Measurements from ENCODE around the gene IGSF8. TPM values are rescaled to one million over a fixed set of nuclear protein-coding genes. Genes with fewer than 3 reads are reported as not detected.

Gene IGSF8
- total and polyA plus RNA-seq, 2 donors (not counting 3 experiments of a cell fraction or from before 2014, with no cell fraction given): 9.5 to 17.5 TPM

DNA sequence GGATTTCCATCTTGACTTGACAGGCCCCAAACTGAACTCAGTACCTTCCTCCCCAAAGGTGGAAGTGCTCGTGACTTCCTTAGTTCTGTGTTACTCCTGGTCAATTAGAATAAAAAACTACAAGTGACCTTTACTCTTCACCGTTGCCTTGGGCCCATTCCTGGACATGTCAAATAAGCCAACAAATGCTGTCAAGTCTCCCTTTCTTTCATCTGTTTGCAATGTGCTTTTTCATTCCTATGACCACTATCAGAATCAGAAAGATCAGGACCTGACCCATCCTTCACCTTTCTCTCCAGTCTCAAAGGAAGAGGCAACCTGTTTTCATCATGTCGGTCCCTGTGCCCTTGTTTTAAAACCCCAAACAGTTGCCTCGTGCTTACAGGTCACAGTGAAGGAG is 23.6 kb downstream of the IGSF8 start:
- CTCF ChIA-PET: interaction anchor here (0.7 to 1.3 kb wide), 3 partner anchors 11 to 17 kb away, joined by 3 to 9 read pairs (median 4); no protein-coding TSS in a partner anchor
- no peak overlapping the region for H3K9ac ChIP-seq (replicated peaks; ENCODE audit: extremely low read depth, insufficient read depth, low read length)
- H3K36me3 ChIP-seq (ENCODE audit: control insufficient read depth in 2 of 2, extremely low read depth in 1 of 2, insufficient read depth in 2 of 2, low read length in 2 of 2): no peaks in the 10 kb centered on the region
- no peaks in the 10 kb centered on the region for H4K20me1 ChIP-seq (replicated peaks; ENCODE audit: control insufficient read depth, extremely low read depth, insufficient read depth, low read length)
- no TSS peak for BruUV-seq (replicated peaks)
- dilution Hi-C loops (cut with MboI; ENCODE audit: extremely low pct_ligation_motif_present, low sequenced_read_pairs) (no loop called here), intact Hi-C loops (cut with micrococcal nuclease) (no loop called here)
- DNase-seq (ENCODE audit: low read depth, low spot score) (no peak), FAIRE-seq (no peak)
- no peak overlapping the region for H3K27ac ChIP-seq (ENCODE audit: insufficient read depth, low read depth, low read length)
- peaks cover 6% of the 10 kb centered on the region for H3K4me1 ChIP-seq (ENCODE audit: control insufficient read depth, extremely low read depth, insufficient read depth, low read length)
- TF ChIP-seq CTCF (IDR thresholded peaks at IDR 0.05; ENCODE audit: extremely low read depth in 1 of 2, insufficient read depth in 1 of 2, low read depth in 1 of 2, low read length in 2 of 2) (no peak), MYC (IDR thresholded peaks at IDR 0.05; ENCODE audit: low read depth, low read length) (no peak), POLR2AphosphoS5 (IDR thresholded peaks at IDR 0.05; ENCODE audit: insufficient read depth, low read depth, low read length) (no peak), JUN (IDR thresholded peaks at IDR 0.05; ENCODE audit: borderline replicate concordance, insufficient read depth, insufficient read length, low read depth) (no peak), EZH2 (IDR thresholded peaks at IDR 0.05; ENCODE audit: borderline replicate concordance, low read depth, low read length, severe bottlenecking) (no peak), POLR2A (IDR thresholded peaks at IDR 0.05; ENCODE audit: low read depth, low read length) (no peak), GATA2 (IDR thresholded peaks at IDR 0.05; ENCODE audit: insufficient read depth, insufficient read length, low read depth, low read length) (no peak), FOS (IDR thresholded peaks at IDR 0.05; ENCODE audit: borderline replicate concordance, insufficient read depth, low read length) (no peak)
- H3K9me1 ChIP-seq (replicated peaks; ENCODE audit: control insufficient read depth, extremely low read depth, insufficient read depth, low read length): no peaks in the 10 kb centered on the region
- no peak overlapping the region for H3K4me3 ChIP-seq (replicated peaks in 1 of 3; ENCODE audit: insufficient read depth in 1 of 3, low read depth in 1 of 3, low read length in 3 of 3)
- peaks cover 19 to 33% of the 10 kb centered on the region in 2 experiments for H3K27me3 ChIP-seq (ENCODE audit: control insufficient read depth in 2 of 2, insufficient read depth in 2 of 2, low read length in 2 of 2)
- H3K9me3 ChIP-seq (replicated peaks; ENCODE audit: control insufficient read depth, insufficient read depth, low read length): no peaks in the 10 kb centered on the region
- H3K79me2 ChIP-seq (ENCODE audit: control insufficient read depth, insufficient read depth, low read length): no peaks in the 10 kb centered on the region
- POLR2A ChIA-PET: no interaction called here
- no peak overlapping the region for H3K4me2 ChIP-seq (ENCODE audit: insufficient read depth, low read length)
- no peak overlapping the region for H2AFZ ChIP-seq (ENCODE audit: low read depth, low read length)
